ENCODE measurements around the gene FAU. TPM values are rescaled to one million over a fixed set of nuclear protein-coding genes. Genes with fewer than 3 reads are reported as not detected.

Gene FAU
- total RNA-seq, 1 donor, result 239 TPM

GRCh38 chr11:65090628-65091027 lies 31.3 kb downstream of the FAU start:
- DNase-seq (ENCODE audit: low read depth), result no peak
- no peak for TF ChIP-seq CTCF (IDR thresholded peaks at IDR 0.05; ENCODE audit: insufficient read depth, low read length)
- no peak overlapping the region for H3K4me3 ChIP-seq (ENCODE audit: low read depth, low read length)

GRCh38 chr11:65089621-65090020 lies 32.3 kb downstream of the FAU start:
- H3K4me3 ChIP-seq (ENCODE audit: low read depth, low read length), result no peak overlapping the region
- no peak for DNase-seq (ENCODE audit: low read depth)
- TF ChIP-seq CTCF (IDR thresholded peaks at IDR 0.05; ENCODE audit: insufficient read depth, low read length), result no peak

GRCh38 chr11:65087827-65088226 lies 34.1 kb downstream of the FAU start:
- DNase-seq (ENCODE audit: low read depth), result no peak
- no peak overlapping the region for H3K4me3 ChIP-seq (ENCODE audit: low read depth, low read length)
- TF ChIP-seq CTCF (IDR thresholded peaks at IDR 0.05; ENCODE audit: insufficient read depth, low read length), result no peak

GRCh38 chr11:65087216-65087615 lies 34.7 kb downstream of the FAU start:
- H3K4me3 ChIP-seq (ENCODE audit: low read depth, low read length), result no peak overlapping the region
- TF ChIP-seq CTCF (IDR thresholded peaks at IDR 0.05; ENCODE audit: insufficient read depth, low read length), result no peak
- no peak for DNase-seq (ENCODE audit: low read depth)

- TF ChIP-seq CTCF (IDR thresholded peaks at IDR 0.05; ENCODE audit: insufficient read depth, low read length), result no peak
- no peak overlapping the region for H3K4me3 ChIP-seq (ENCODE audit: low read depth, low read length)
- no peak for DNase-seq (ENCODE audit: low read depth)
Measured at GRCh38 chr11:65086809-65087208, 35.1 kb downstream of the FAU start.

- peak overlapping the region; percentile 95 for H3K4me3 ChIP-seq (ENCODE audit: low read depth, low read length)
- no peak for DNase-seq (ENCODE audit: low read depth)
- TF ChIP-seq CTCF (IDR thresholded peaks at IDR 0.05; ENCODE audit: insufficient read depth, low read length), result no peak
Measured at GRCh38 chr11:65085446-65085845, 36.5 kb downstream of the FAU start.

GRCh38 chr11:65084598-65085375 lies 37.1 kb downstream of the FAU start:
- DNase-seq (ENCODE audit: low read depth), result no peak
- H3K4me3 ChIP-seq (ENCODE audit: low read depth, low read length), result peak overlapping the region; percentile 95
- no peak for TF ChIP-seq CTCF (IDR thresholded peaks at IDR 0.05; ENCODE audit: insufficient read depth, low read length)

Measured in fibroblast of the aortic adventitia (primary cell).